Activated naive CD8-positive, alpha-beta T cell treated with anti-CD3 and anti-CD28 coated beads for 36 hours (primary cell): Measurements from ENCODE around the gene ANKRD11. TPM values are rescaled to one million over a fixed set of nuclear protein-coding genes. Genes with fewer than 3 reads are reported as not detected.
"Not testable (repeated sequence)": the region's sequence is repeated elsewhere in the genome, so short reads cannot be mapped to it uniquely, and the experiment has no call there.

Experiments used
- DNase-seq: peaks from one replicate; pipeline ENCODE4 v3.0.0; 2021
- H3K27ac Mint-ChIP-seq: one replicate; pipeline ENCODE4 v1.8.0; 2022; ENCODE audit warnings: mild to moderate bottlenecking, moderate library complexity, mixed read lengths
- H3K27me3 Mint-ChIP-seq: one replicate; pipeline ENCODE4 v1.8.0; 2022; ENCODE audit warnings: mild to moderate bottlenecking, mixed read lengths
- H3K36me3 Mint-ChIP-seq: one replicate; pipeline ENCODE4 v1.8.0; 2021; ENCODE audit warnings: mild to moderate bottlenecking, mixed read lengths
- H3K4me1 Mint-ChIP-seq: one replicate; pipeline ENCODE4 v1.8.0; 2021; ENCODE audit warnings: mixed read lengths
- H3K4me3 Mint-ChIP-seq: one replicate; pipeline ENCODE4 v1.8.0; 2022; ENCODE audit warnings: mild to moderate bottlenecking, moderate library complexity, mixed read lengths
- H3K9me3 Mint-ChIP-seq: one replicate; pipeline ENCODE4 v1.8.0; 2022; ENCODE audit warnings: mixed read lengths
- total RNA-seq, 2 experiments: library from RNA; stranded (reverse); gene quantifications; one replicate each; pipeline ENCODE4 v1.2.3, GENCODE V29; 2021

Gene ANKRD11
- total RNA-seq, 2 experiments from 2014 or later = 129 to 142 TPM

- peak; percentile 90 for DNase-seq
- Mint-ChIP-seq H3K4me1 (peaks cover 10% of the 10 kb centered on the region), H3K27ac (peak overlapping the region; percentile 38), H3K27me3 (no peaks in the 10 kb centered on the region), H3K4me3 (peak overlapping the region; percentile 77), H3K36me3 (peaks cover 7% of the 10 kb centered on the region), H3K9me3 (peaks cover 8% of the 10 kb centered on the region)
These were observed 243.2 kb downstream of the ANKRD11 start for GRCh38 chr16:89246903-89247733.

- Mint-ChIP-seq H3K4me3 (peak overlapping the region; percentile 77), H3K27me3 (no peaks in the 10 kb centered on the region), H3K9me3 (peaks cover 8% of the 10 kb centered on the region), H3K36me3 (peaks cover 7% of the 10 kb centered on the region), H3K4me1 (peaks cover 10% of the 10 kb centered on the region), H3K27ac (peak overlapping the region; percentile 38)
- no peak for DNase-seq
These were observed 243.9 kb downstream of the ANKRD11 start for GRCh38 chr16:89246383-89246902.

GRCh38 chr16:89244754-89245153, 245.6 kb downstream of the ANKRD11 start:
- no peak for DNase-seq
- H3K27me3 Mint-ChIP-seq = no peaks in the 10 kb centered on the region
- no peaks in the 10 kb centered on the region for H3K9me3 Mint-ChIP-seq
- H3K27ac Mint-ChIP-seq = no peak overlapping the region
- H3K36me3 Mint-ChIP-seq = peaks cover 4% of the 10 kb centered on the region
- peaks cover 12% of the 10 kb centered on the region for H3K4me1 Mint-ChIP-seq
- no peak overlapping the region for H3K4me3 Mint-ChIP-seq

GRCh38 chr16:89244264-89244663, 246.1 kb downstream of the ANKRD11 start:
- H3K4me3 Mint-ChIP-seq, DNase-seq, H3K27me3 Mint-ChIP-seq, H3K36me3 Mint-ChIP-seq, H3K27ac Mint-ChIP-seq, H3K9me3 Mint-ChIP-seq: not testable (repeated sequence)
- peaks cover 12% of the 10 kb centered on the region for H3K4me1 Mint-ChIP-seq

- no peak for DNase-seq
- no peak overlapping the region for H3K4me3 Mint-ChIP-seq
- H3K4me1 Mint-ChIP-seq = peaks cover 12% of the 10 kb centered on the region
- H3K27me3 Mint-ChIP-seq = no peaks in the 10 kb centered on the region
- peak overlapping the region; percentile 20 for H3K27ac Mint-ChIP-seq
- H3K36me3 Mint-ChIP-seq = peaks cover 5% of the 10 kb centered on the region
- H3K9me3 Mint-ChIP-seq = no peaks in the 10 kb centered on the region
These were observed 246.7 kb downstream of the ANKRD11 start for GRCh38 chr16:89243664-89244063.

GRCh38 chr16:89242795-89243200, 247.6 kb downstream of the ANKRD11 start:
- Mint-ChIP-seq H3K4me1 (peaks cover 12% of the 10 kb centered on the region), H3K36me3 (peaks cover 5% of the 10 kb centered on the region), H3K27ac (peak overlapping the region; percentile 20), H3K9me3 (no peaks in the 10 kb centered on the region), H3K27me3 (no peaks in the 10 kb centered on the region), H3K4me3 (peak overlapping the region; percentile 6)
- no peak for DNase-seq

GRCh38 chr16:89241187-89242007, 249.0 kb downstream of the ANKRD11 start:
- Mint-ChIP-seq H3K36me3 (peaks cover 5% of the 10 kb centered on the region), H3K9me3 (no peaks in the 10 kb centered on the region), H3K4me1 (peaks cover 10% of the 10 kb centered on the region), H3K4me3 (peak overlapping the region; percentile 99), H3K27me3 (no peaks in the 10 kb centered on the region), H3K27ac (peak overlapping the region; percentile 100)
- DNase-seq = peak; percentile 80

GRCh38 chr16:89237733-89238132, 252.6 kb downstream of the ANKRD11 start:
- Mint-ChIP-seq H3K4me3 (no peak overlapping the region), H3K9me3 (no peaks in the 10 kb centered on the region), H3K27ac (no peak overlapping the region), H3K27me3 (no peaks in the 10 kb centered on the region), H3K4me1 (peaks cover 7% of the 10 kb centered on the region), H3K36me3 (peaks cover 14% of the 10 kb centered on the region)
- no peak for DNase-seq

- Mint-ChIP-seq H3K36me3 (peaks cover 30% of the 10 kb centered on the region), H3K27me3 (no peaks in the 10 kb centered on the region), H3K9me3 (no peaks in the 10 kb centered on the region), H3K27ac (no peak overlapping the region), H3K4me3 (no peak overlapping the region), H3K4me1 (peaks cover 5% of the 10 kb centered on the region)
- DNase-seq = no peak
These were observed 256.5 kb downstream of the ANKRD11 start for GRCh38 chr16:89233678-89234490.

GRCh38 chr16:89232107-89232506, 258.3 kb downstream of the ANKRD11 start:
- no peak overlapping the region for H3K4me3 Mint-ChIP-seq
- peaks cover 8% of the 10 kb centered on the region for H3K9me3 Mint-ChIP-seq
- peaks cover 5% of the 10 kb centered on the region for H3K4me1 Mint-ChIP-seq
- H3K27ac Mint-ChIP-seq = no peak overlapping the region
- DNase-seq = no peak
- H3K27me3 Mint-ChIP-seq = no peaks in the 10 kb centered on the region
- H3K36me3 Mint-ChIP-seq = peaks cover 47% of the 10 kb centered on the region

- H3K27me3 Mint-ChIP-seq = no peaks in the 10 kb centered on the region
- H3K9me3 Mint-ChIP-seq = peaks cover 14% of the 10 kb centered on the region
- no peak overlapping the region for H3K4me3 Mint-ChIP-seq
- H3K4me1 Mint-ChIP-seq = peaks cover 5% of the 10 kb centered on the region
- H3K36me3 Mint-ChIP-seq = peaks cover 66% of the 10 kb centered on the region
- H3K27ac Mint-ChIP-seq = no peak overlapping the region
- no peak for DNase-seq
These were observed 260.1 kb downstream of the ANKRD11 start for GRCh38 chr16:89230255-89230654.

- H3K4me1 Mint-ChIP-seq = peaks cover 2% of the 10 kb centered on the region
- peaks cover 57% of the 10 kb centered on the region for H3K36me3 Mint-ChIP-seq
- DNase-seq = no peak
- H3K27me3 Mint-ChIP-seq = no peaks in the 10 kb centered on the region
- no peak overlapping the region for H3K4me3 Mint-ChIP-seq
- peaks cover 14% of the 10 kb centered on the region for H3K9me3 Mint-ChIP-seq
- H3K27ac Mint-ChIP-seq = no peak overlapping the region
These were observed 265.7 kb downstream of the ANKRD11 start for GRCh38 chr16:89224665-89225064.

GRCh38 chr16:89222931-89223330, 267.4 kb downstream of the ANKRD11 start:
- Mint-ChIP-seq H3K36me3 (peaks cover 43% of the 10 kb centered on the region), H3K27me3 (no peaks in the 10 kb centered on the region), H3K4me3 (no peak overlapping the region), H3K9me3 (peaks cover 10% of the 10 kb centered on the region), H3K4me1 (peaks cover 9% of the 10 kb centered on the region), H3K27ac (no peak overlapping the region)
- DNase-seq = no peak

- H3K9me3 Mint-ChIP-seq = peaks cover 3% of the 10 kb centered on the region
- no peak for DNase-seq
- H3K4me3 Mint-ChIP-seq = no peak overlapping the region
- H3K4me1 Mint-ChIP-seq = peaks cover 12% of the 10 kb centered on the region
- H3K27me3 Mint-ChIP-seq = no peaks in the 10 kb centered on the region
- H3K27ac Mint-ChIP-seq = no peak overlapping the region
- peaks cover 30% of the 10 kb centered on the region for H3K36me3 Mint-ChIP-seq
These were observed 268.8 kb downstream of the ANKRD11 start for GRCh38 chr16:89221604-89222003.
